SHP77 (cell line): ENCODE data around the gene CREBRF.
"Not testable (repeated sequence)": the region's sequence is repeated elsewhere in the genome, so short reads cannot be mapped to it uniquely, and the experiment has no call there.

ENCODE experiments used
- DNase-seq, 2 experiments: peaks; one replicate each; lab custom pipeline; 2025; lab: John Stamatoyannopoulos, UW

The CREBRF gene

DNA sequence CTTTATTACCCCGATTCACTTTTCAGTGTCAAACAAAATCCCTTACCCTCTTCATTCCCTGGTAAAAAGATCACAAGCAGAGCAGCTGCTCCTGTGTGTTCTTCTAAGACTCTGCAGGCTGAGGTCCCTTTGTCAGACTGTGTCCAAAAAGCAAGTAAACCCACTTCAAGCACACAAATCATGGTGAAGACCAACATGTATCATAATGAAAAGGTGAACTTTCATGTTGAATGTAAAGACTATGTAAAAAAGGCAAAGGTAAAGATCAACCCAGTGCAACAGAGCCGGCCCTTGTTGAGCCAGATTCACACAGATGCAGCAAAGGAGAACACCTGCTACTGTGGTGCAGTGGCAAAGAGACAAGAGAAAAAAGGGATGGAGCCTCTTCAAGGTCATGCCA, 34.5 kb downstream of the CREBRF start:
- no peak for DNase-seq

DNA sequence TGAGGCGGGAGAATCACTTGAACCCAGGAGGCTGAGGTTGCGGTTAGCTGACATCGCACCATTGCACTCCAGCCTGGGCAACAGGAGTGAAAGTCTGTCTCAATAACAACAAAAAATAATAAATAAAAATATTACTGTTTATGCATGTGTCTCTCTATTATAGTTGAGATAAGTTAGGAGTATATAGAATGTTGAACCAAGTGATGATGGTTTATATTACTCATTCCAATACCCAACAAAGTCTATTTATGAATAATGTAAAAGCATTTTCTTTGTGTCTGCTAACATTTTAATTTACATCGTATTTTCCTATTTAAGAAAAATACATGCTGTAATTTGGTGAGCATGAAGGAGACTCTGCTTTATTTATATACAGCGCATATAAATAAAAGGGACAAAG, 35.8 kb downstream of the CREBRF start:
- no peak for DNase-seq

DNA sequence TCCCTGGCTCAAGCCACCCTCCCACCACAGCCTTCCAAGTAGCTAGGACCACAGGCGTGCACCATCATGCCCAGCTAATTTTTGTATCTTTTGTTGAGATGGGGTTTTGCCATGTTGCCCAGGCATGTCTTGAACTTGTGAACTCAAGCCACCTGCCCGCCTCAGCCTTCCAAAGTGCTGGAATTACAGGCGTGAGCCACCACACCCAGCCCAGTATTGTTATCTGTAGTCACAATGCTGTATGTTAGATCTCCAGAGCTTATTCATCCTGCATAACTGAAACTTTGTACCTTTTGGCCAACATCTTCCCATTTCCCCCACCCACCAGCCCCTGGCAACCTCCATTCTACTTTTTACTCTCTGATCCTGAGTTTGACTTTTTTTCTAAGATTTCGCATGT, 37.5 kb downstream of the CREBRF start:
- DNase-seq, result no peak

DNA sequence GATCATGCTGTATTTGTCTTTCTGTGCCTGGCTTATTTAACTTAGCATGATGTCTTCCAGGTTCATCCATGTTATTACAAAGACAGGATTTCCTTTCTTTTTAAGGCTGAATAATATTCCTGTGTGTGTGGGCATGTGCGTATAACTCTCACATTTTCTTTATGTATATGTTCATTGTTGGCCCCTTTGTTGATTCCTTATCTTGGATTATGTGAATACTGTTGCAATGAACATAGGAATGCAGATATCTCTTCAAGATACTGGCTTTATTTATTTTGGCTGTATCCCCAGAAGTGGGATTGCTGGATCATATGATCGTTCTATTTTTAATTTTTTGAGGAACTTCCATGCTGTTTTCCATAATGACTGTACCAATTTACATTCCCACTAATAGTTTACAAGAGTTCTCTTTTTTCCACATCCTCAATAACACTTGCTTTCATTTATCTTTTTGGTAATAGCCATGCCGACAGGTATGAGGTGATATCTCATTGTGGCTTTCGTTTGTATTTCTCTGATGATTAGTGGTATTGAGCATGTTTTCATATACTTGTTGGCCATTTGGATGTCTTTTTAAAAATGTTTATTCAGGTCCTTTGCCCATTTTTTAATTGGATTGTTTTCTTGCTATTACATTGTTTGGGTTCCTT, 38.0 kb downstream of the CREBRF start:
- no peak for DNase-seq

DNA sequence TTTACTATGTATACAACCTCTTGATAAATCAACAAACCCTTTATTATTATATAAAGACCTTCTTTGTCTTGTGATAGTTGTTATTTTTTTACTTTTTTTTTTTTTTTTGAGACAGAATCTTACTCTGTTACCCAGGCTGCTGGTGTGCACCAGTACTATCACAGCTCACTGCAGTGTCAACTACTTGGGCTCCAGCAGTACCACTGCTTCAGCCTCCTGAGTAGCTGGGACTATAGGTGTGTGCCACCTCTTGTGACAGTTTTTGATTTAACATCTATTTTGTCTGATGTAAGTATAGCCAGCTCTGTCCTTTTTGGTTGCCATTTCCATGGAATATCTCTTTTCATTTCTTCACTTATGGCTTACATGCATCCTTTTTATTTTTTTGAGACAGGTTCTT, 42.6 kb downstream of the CREBRF start:
- DNase-seq, result no peak

DNA sequence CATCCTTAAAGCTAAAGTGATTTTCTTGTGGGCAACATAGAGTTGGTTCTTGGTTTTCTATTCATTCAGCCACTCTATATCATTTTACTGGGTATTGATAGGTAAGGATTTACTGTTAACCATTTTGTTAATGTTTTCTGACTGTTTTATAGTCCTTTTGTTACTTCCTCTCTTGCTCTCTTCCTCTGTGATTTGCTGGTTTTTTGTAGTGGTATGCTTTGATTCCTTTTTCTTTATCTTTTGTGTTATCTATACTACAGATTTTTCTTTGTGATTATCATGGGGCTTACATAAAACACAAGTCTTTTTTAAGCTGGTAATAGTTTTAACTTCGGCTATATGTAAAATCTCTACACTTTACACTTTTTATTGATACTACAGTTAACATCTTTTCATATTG, 43.3 kb downstream of the CREBRF start:
- DNase-seq, result no peak

DNA sequence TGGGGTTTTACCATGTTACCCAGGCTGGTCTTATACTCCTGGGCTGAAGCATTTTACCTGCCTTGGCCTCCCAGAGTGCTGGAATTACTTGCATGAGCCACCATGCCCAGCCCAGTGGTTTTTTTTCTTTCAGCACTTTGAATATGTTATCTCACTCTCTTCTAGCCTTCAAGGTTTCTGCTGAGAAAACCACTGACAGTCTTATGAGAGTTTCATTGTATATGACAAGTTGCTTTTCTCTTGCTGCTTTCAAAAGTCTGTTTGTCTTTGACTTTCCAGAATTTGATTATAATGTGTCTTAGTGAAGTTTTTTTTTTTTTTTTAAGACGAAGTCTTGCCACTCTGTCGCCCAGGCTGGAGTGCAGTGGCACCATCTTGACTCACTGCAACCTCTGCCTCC, 45.1 kb downstream of the CREBRF start:
- no peak for DNase-seq

DNA sequence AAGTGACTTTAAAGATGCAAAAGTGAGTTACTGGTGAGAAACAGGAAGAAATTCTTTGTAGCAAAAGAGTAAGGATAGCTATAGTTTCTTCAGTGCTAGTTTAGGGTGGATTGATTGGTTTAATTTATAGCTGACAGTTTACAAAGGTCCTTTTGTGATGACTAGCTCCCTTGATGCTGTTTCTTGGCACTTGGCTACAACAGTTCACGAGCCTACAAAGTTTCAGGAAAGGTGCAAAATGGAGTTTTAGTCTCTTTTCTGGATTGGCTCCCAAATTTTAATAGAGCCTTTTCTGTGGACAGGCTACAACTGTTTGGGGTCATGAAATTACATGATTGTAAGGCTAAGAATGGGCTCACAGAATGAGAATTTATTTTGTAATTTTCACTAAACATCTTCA, 47.3 kb downstream of the CREBRF start:
- no peak for DNase-seq

DNA sequence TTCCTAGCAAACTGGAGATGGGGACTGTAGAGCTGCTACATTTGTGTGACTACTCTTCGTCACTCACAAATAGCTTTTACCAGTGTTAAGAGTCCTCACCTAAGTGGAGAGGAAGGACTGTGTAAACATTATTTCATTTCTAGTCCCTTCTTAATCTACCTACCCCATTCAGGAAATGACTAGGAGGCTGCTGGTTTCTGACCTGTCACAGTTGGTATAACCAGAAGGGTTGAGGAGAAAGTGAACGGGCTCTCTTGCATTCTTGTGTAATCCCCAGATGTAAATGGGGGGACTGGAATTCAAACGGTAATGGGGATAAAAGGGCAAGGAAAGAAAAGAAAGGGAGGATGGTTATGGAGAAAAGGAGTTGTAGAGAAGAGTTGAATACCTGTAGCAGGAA, 52.8 kb downstream of the CREBRF start:
- no peak for DNase-seq

DNA sequence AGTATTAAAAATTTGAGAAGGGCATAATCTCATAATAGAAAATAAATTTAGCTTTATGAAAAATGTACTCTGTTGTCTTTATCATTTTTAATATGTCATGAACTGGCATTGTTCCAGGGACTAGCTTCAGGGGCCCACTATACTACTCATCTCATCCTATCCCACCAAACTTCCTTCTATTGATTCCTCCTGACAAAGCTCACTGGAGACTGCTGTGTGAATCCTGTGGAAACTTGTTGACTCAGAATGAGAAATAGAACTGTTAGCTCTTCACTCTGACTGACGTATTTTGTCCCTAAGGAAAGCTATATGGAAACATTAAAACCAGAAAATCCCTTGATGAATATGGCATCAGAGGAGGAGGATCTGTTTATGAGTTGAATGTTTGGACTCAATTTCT, 58.4 kb downstream of the CREBRF start:
- no peak for DNase-seq

DNA sequence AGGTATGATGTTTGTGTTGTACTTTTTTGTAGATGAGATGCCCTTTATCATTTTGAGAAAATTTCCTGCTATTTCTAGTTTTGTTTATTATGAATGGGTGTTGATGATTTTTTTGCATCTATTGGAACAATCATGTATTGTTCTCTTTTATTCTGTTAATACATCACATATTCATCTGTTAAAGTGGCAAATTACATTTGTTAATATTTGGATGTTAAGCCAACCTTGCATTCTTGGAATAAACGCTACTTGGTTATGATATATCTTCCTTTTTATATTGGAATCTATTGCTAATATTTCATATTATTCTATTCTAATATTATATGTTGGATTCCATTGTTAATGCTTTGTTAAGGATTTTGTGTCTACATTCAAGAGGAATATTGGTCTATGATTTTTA, 63.6 kb downstream of the CREBRF start:
- DNase-seq, result no peak

DNA sequence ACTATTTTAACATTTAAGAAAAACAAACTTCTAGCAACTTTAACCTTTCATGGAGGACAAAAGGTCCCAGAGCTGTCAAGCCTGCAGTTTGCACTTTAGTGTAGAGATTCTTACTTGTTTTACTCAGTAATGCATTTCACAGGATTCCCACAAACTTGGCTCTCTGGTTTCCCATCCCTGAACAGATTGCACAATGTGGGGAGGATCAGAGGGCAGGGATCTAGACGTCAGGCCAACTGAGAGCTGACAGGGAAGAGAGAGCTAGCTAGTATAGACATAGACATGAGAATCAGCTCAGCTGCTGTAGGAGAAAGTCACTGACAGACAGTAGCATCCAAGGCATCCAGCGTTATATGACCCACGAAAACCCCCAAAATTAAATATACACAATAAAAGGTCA, 67.3 kb downstream of the CREBRF start:
- no peak for DNase-seq

DNA sequence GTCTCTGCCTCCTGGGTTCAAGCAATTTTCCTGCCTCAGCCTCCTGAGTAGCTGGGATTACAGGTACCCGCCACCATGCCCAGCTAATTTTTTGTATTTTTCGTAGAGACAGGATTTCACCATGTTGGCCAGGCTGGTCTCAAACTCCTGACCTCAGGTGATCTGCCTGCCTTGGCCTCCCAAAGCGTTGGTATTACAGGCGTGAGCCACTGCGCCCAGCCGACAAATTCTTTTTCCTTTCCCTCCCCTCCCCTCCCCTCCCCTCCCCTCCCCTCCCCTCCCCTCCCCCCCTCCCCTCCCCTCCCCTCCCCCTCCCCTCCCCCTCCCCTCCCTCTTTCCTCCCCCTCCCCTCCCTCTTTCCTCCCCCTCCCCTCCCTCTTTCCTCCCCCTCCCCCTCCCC, 76.0 kb downstream of the CREBRF start:
- not testable (repeated sequence) for DNase-seq

DNA sequence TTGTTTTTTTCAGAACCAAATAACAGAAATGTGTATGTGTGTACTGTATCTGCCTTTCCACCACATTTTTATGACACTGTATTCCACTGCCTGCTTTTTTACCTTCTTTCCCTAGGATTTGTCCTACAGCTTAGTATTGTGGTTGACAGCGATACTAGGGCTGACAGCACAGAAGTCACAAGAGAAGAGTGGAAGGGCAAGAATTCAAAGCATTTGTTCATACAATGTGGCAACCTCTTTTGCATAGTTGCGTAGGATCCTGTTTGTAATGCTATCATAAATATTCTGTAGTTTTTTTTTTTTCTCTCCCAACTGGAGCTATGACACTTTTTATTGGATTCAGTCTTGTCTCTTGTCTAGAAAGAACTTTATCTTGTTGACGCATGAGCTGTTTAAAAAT, 82.6 kb downstream of the CREBRF start:
- no peak for DNase-seq

DNA sequence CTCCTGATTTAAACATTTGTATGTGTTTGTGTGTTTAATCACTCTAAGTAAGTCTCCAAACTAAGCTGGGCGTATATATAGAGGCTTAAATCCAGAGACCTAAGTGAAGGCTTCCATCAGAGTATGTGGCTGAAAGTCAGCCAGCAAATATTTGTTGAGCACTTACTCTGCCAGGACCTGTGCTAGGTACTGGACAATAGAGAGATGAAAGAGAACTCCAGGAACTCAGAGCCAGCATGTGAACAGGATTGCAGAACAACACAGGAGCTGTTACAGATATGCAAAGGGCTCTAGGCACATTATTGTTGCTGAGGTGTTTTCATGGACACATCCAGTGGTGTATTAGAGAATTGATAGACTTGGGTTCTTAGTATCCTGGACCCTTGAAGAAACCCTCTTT, 83.5 kb downstream of the CREBRF start:
- DNase-seq, result no peak

DNA sequence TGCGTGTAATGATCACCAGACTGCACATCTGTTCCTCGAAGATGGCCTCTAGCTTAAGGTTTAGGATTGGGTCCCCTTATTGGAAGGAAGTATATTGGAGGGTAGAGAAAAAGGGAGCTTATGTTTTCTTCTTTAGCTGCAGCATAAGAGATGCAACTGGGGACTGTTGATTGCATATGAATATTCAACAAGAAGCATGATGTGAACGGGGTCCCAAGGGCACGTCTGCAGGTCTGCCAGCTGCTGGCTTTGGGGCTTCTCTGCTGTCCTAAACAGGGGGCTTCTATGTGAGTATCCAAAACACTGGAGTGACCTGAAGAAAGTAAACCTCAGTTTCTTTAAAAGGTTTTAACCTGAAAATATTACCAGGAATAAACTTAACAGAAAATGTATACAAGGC, 84.6 kb downstream of the CREBRF start:
- no peak for DNase-seq

DNA sequence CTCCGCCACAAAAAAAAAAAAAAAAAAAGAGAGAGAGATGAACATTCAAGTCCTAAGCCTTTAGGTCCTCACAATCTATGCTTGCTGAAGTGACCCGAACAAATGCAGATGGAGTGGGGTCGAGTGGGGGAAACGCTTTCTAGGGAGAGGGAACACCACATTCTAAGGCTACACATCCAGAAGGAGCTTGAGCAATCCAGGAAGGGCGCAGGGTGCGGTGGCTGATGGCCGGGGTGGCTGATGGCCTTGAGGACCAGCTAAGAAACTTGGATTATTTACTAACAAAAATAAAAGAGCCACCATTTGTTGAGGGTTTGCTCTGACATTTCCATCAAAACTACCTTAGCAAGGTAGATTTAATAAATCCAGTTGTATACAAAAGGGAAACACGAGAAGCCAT, 87.4 kb downstream of the CREBRF start:
- DNase-seq, result no peak

DNA sequence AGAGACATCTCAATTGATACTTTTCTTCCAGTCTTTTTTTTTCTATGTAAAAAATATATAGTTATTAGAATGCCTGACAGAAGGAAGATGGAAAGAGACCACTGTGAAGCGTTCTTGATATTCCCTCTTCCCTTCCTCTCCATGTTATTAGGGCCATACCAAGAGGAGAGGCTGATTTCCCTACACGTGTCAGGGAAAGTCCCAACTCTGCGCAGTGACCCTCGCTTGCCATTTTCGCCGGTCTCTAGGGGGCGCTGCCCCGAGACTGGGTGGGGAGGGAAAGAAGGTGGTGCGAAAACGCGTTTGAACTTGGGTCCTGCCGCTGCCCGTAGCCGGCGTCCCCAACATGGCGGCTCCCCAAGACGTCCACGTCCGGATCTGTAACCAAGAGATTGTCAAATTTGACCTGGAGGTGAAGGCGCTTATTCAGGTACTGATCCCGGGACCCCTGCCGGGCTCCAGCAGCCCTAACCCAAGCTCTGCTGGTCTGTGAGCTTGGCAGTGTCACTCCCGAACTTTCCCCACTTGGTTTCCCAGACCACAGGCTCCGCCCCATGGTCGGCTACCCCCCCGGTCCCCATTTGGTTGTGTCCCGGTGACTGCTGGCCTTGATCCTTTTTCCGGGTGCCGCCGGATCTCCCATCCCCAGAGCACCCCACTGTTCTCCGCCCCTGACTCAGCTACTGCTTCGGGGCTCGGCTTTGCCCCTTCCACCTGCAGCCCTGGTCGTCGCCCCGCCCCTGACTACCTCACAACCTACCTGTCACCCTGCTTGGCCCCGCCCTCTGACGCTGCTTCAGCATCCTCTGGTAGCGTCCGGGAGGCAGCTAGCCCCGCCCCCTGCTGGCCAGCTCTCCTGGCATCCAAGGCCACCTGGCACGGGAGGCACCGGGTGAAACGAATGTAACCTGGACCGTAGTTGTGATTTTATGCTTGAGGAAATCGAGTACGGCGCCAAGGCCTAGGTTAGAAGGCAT, 88.3 kb downstream of the CREBRF start, which contains the start of gene BNIP1:
BNIP1 (plus strand) TSS at position 332 of the 977 bp plus-strand sequence; CDS start at position 347, 15 bp downstream.
- DNase-seq, result peak; percentile 91 to 96

DNA sequence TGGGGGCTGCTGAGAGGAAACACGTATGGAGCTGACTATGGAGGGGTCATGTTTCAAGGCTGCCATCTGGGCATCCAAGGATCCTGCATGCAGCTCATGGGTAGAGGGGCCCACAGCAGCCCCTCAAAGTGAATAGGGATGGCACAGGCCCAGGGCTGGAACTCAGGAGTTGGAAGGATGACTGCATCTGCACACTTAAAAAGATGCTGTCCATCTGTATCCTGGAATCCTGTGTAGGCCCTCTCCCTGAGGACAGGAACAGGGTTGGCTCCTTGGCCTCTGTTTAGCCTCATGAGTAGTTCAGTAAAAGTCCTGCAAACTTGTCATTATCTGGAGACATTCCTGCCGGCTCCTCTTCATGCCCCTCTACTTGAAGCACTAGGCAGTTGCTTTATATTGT, 92.2 kb downstream of the CREBRF start:
- no peak for DNase-seq

DNA sequence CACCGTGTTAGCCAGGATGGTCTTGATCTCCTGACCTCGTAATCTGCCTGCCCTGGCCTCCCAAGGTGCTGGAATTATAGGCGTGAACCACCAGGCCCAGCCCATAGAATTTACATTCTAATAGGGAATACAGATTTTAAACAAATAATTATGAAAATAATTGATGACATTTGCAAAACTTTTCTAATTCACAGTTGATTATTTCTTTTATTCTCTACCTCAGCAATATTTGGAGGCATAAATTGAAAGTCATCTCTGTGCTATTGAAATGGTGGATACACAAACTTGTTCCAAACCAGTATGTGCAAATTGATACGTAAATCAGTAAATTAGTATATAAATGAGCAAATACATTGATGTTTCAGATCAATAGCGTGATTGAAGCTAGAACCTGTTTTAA, 96.4 kb downstream of the CREBRF start:
- DNase-seq, result no peak

DNA sequence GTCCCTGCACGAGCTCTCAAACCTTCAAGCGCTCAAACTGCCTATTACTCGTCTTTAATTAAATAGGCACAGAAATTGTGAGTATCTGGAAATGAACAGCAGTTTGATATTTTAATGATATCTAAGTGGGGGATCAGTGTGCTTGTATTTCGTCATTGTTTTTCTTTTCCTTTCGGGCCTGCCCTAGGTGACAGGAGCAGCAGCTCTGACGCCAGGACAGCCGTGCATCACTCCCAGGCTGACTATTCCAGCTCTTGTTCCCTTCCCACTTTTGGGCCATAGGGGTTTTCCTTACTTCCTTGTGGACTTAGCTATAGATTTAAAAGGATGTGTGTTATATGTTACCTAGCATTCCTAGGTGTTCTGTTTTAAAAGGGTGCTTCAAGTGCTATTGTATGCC, 97.7 kb downstream of the CREBRF start:
- DNase-seq, result no peak

DNA sequence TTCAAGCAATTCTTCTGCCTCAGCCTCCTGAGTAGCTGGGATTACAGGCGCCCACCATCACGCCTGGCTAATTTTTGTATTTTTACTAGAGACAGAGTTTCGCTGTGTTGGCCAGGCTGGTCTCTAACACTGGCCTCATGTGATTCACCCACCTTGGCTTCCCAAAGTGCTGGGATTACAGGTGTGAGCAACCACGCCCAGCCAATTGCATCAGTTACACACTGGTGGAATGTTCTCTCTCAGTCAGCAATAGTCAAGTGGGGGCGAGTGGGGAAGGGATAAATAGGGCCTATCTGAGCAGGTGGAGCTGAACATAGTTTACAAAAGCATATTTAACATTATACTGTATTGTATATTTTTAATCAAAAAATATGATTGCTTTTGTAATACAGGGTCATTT, 98.5 kb downstream of the CREBRF start:
- not testable (repeated sequence) for DNase-seq

DNA sequence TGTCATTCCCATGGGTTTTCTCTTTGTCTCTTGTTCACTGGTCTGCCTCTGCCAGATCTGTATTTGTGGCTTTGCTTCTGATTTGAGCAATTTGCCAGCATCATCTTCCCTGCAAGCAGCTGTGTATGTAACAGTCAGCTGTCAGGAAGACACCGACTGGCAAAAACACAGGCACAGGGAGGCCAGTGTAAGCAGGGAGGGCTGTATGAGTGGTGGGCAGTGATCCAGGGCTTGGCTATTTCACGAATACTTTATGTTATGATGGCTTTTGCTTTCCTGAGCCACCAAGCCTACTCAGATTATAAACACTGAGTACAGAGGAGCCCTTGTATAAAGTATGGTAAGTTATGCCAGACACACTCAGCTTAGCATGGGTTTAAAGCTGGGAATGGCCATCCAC, 99.8 kb downstream of the CREBRF start:
- no peak for DNase-seq
